HCT116 (cell line): Measurements from ENCODE around the gene RAET1G. TPM values are rescaled to one million over a fixed set of nuclear protein-coding genes. Genes with fewer than 3 reads are reported as not detected.

Source experiments
- ATAC-seq: fragments of 200-7000 bp; cut with Tn5 transposase; 2 replicates; pipeline ENCODE4 v1.9.1; 2020; ENCODE audit warnings: mild to moderate bottlenecking, moderate library complexity
- BruUV-seq: library from RNA; stranded (reverse); fragments of 400-500 nt; replicated peaks from 2 replicates; lab custom pipeline; 2021; lab: Mats Ljungman, UMichigan
- CTCF ChIA-PET: fragments of 300-600 bp; sonication (Branson Sonifier 250); formaldehyde crosslinking; loops from one replicate; lab custom pipeline; 2021; ENCODE audit warnings: antibody characterized with exemption; lab: Charles Lee
- POLR2A ChIA-PET: fragments of 300-600, 350-600 bp; sonication (Branson Sonifier 250); formaldehyde crosslinking; loops from one replicate; lab custom pipeline; 2021; ENCODE audit warnings: antibody characterized with exemption; lab: Charles Lee
- RAD21 ChIA-PET, 2 experiments: fragments of 300-600 bp; sonication (Branson Sonifier 250); formaldehyde crosslinking; loops; one replicate each; lab custom pipeline; 2023; ENCODE audit warnings: low total read pairs in 2 of 2; ENCODE audit not compliant: uncharacterized antibody in 2 of 2, unreplicated experiment in 2 of 2, low non-redundant PET in 1 of 2; lab: Charles Lee
- DNase-seq: peaks from one replicate; pipeline ENCODE4 v3.0.0-alpha.2; 2010; ENCODE audit warnings: low read depth, low spot score
- H2AFZ ChIP-seq: fragments of 200-600 bp; shearing (Covaris generic), sonication (generic); 2 replicates; pipeline ENCODE4 v1.6.1; 2017; ENCODE audit warnings: low read depth, mixed run types, mixed read lengths, antibody characterized with exemption, low read length; ENCODE audit not compliant: poor library complexity, severe bottlenecking
- H3K27ac ChIP-seq: 2 replicates; pipeline ENCODE4 v1.5.1; 2012; ENCODE audit warnings: low read depth, low read length
- H3K27me3 ChIP-seq: fragments of 200-600 bp; sonication (generic); 2 replicates; pipeline ENCODE4 v1.6.1; 2016; ENCODE audit warnings: mixed run types, low read length, mixed read lengths; ENCODE audit not compliant: insufficient read depth
- H3K36me3 ChIP-seq, 2 experiments: fragments of 200-500 bp in 1 of 2; fragments of 200-600 bp in 1 of 2; sonication (Bioruptor generic) in 1 of 2; sonication (generic) in 1 of 2; 2 replicates each; pipeline versions ENCODE4 v1.5.1 to v1.6.1; 2014 to 2016; ENCODE audit warnings: low read length in 2 of 2, inconsistent platforms in 1 of 2, mixed read lengths in 1 of 2, mixed run types in 1 of 2; ENCODE audit not compliant: insufficient read depth in 2 of 2, control insufficient read depth in 1 of 2
- H3K4me1 ChIP-seq, 2 experiments: fragments of 200-600 bp in 1 of 2; sonication (generic) in 1 of 2; 2 replicates each; pipeline versions ENCODE4 v1.5.1 to v1.6.1; 2012 to 2017; ENCODE audit warnings: low read length in 2 of 2, inconsistent platforms in 1 of 2, mild to moderate bottlenecking in 1 of 2, mixed read lengths in 1 of 2, mixed run types in 1 of 2, moderate library complexity in 1 of 2; ENCODE audit not compliant: insufficient read depth in 2 of 2, control insufficient read depth in 1 of 2
- H3K4me2 ChIP-seq: fragments of 200-600 bp; sonication (generic); 2 replicates; pipeline ENCODE4 v1.6.1; 2017; ENCODE audit warnings: mixed run types, low read length, mixed read lengths
- H3K4me3 ChIP-seq, 2 experiments: fragments of 200-600 bp in 1 of 2; sonication (generic) in 1 of 2; replicated peaks in 1 of 2; 2 replicates each; pipeline ENCODE4 v1.5.1; 2011 to 2016; ENCODE audit warnings: low read length in 2 of 2, control low read depth in 1 of 2, low read depth in 1 of 2, mild to moderate bottlenecking in 1 of 2, mixed read lengths in 1 of 2, mixed run types in 1 of 2
- H3K79me2 ChIP-seq: fragments of 200-600 bp; sonication (generic); 2 replicates; pipeline ENCODE4 v1.6.1; 2017; ENCODE audit warnings: mild to moderate bottlenecking, mixed run types, low read length, moderate library complexity, mixed read lengths; ENCODE audit not compliant: insufficient read depth
- H3K9ac ChIP-seq: fragments of 200-600 bp; sonication (generic); 2 replicates; pipeline ENCODE4 v1.6.1; 2016; ENCODE audit warnings: low read length, mixed read lengths
- H3K9me2 ChIP-seq: fragments of 200-600 bp; sonication (generic), shearing (Covaris generic); 2 replicates; pipeline ENCODE4 v1.6.1; 2017; ENCODE audit warnings: mixed run types, mild to moderate bottlenecking, moderate library complexity; ENCODE audit not compliant: insufficient read depth
- H3K9me3 ChIP-seq, 2 experiments: fragments of 200-500 bp in 1 of 2; fragments of 200-600 bp in 1 of 2; sonication (Bioruptor generic) in 1 of 2; sonication (generic) in 1 of 2; 2 replicates each; pipeline ENCODE4 v1.6.1; 2014 to 2017; ENCODE audit warnings: low read length in 2 of 2, mixed read lengths in 2 of 2, inconsistent platforms in 1 of 2, low read depth in 1 of 2, mild to moderate bottlenecking in 1 of 2, mixed run types in 1 of 2, moderate library complexity in 1 of 2; ENCODE audit not compliant: control insufficient read depth in 1 of 2, insufficient read depth in 1 of 2
- H4K20me1 ChIP-seq: fragments of 200-600 bp; sonication (generic), shearing (Covaris generic); 2 replicates; pipeline ENCODE4 v1.6.1; 2017; ENCODE audit warnings: mixed run types, mild to moderate bottlenecking, moderate library complexity; ENCODE audit not compliant: insufficient read depth
- ELF1 ChIP-seq: IDR thresholded peaks from 2 replicates; pipeline ENCODE4 v1.6.1; 2012; ENCODE audit warnings: low read depth, borderline replicate concordance
- EZH2phosphoT487 ChIP-seq: fragments of 200-600 bp; IDR thresholded peaks from 2 replicates; pipeline ENCODE4 v1.6.1; 2018; ENCODE audit warnings: antibody characterized with exemption, borderline replicate concordance
- FOSL1 ChIP-seq: IDR thresholded peaks from 2 replicates; pipeline ENCODE4 v1.6.1; 2012; ENCODE audit warnings: low read depth
- POLR2A ChIP-seq: IDR thresholded peaks from 2 replicates; pipeline ENCODE4 v1.7.0; 2011; ENCODE audit warnings: borderline replicate concordance; ENCODE audit not compliant: insufficient read depth, insufficient read length; ENCODE audit errors: extremely low read depth
- RAD21 ChIP-seq: IDR thresholded peaks from 2 replicates; pipeline ENCODE4 v1.6.1; 2012; ENCODE audit warnings: low read depth, mild to moderate bottlenecking
- SIN3A ChIP-seq: IDR thresholded peaks from 2 replicates; pipeline ENCODE4 v1.6.1; 2012; ENCODE audit warnings: low read depth
- SP1 ChIP-seq: IDR thresholded peaks from 2 replicates; pipeline ENCODE4 v1.6.1; 2012; ENCODE audit warnings: low read depth
- SRF ChIP-seq: IDR thresholded peaks from 2 replicates; pipeline ENCODE4 v1.6.1; 2012; ENCODE audit warnings: low read depth
- ZNF274 ChIP-seq: fragments of 200-500 bp; sonication (Bioruptor generic); IDR thresholded peaks from 2 replicates; pipeline ENCODE4 v1.6.1; 2014; ENCODE audit warnings: mild to moderate bottlenecking, low read depth, low read length, inconsistent platforms
- intact Hi-C: fragments of 100-400 bp; cut with micrococcal nuclease; formaldehyde crosslinking; loops from 2 replicates; pipeline ENCODE4 v1.10.0; 2022
- total RNA-seq: library from RNA; stranded (reverse); gene quantifications from one replicate; pipeline ENCODE4 v1.2.1, GENCODE V29; 2021; ENCODE audit not compliant: unreplicated experiment
- TF ChIP-seq, protein P1 (sequence below): IDR thresholded peaks from 2 replicates; pipeline ENCODE4 v1.6.1; 2011; ENCODE audit warnings: mild to moderate bottlenecking, low read length, moderate library complexity; ENCODE audit not compliant: insufficient replicate concordance; ENCODE audit errors: extremely low read depth

The RAET1G gene
- total RNA-seq, 1 experiment from 2014 or later: 0.37 TPM

DNA sequence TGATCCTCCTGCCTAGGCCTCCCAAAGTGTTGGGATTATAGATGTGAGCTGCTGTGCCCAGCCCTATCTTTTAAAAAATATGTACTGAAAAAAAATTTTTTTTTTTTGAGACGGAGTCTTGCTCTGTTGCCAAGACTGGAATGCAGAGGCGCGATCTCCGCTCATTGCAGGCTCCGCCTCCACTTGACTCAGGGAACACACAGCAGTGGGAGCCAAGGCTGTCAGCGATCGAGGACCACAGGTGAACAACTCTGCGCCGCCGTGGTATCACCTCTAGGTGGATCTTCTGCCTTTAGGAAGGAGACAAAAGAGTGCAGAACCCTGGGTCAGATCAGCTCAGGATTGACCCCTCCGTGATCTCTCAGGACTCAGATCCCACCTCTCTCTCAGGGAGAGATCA, 38.7 kb downstream of the RAET1G start (continued):
- TF ChIP-seq FOSL1 (no peak), EZH2phosphoT487 (no peak), SRF (no peak), RAD21 (0 out of 2 replicates have a peak, but pooled peaks have one; percentile 4), SIN3A (no peak), SP1 (no peak)

- DNase-seq (no peak), ATAC-seq (no peak)
- H3K36me3 ChIP-seq: no peaks in the 10 kb centered on the region
- ChIA-PET RAD21 (no interaction called here), CTCF (no interaction called here)
- H3K4me2 ChIP-seq: no peak overlapping the region
- H3K79me2 ChIP-seq: no peaks in the 10 kb centered on the region
- no peaks in the 10 kb centered on the region for H3K27me3 ChIP-seq
- H2AFZ ChIP-seq: no peak overlapping the region
- intact Hi-C loops: no loop called here
- peaks cover 0 to under 1% of the 10 kb centered on the region in 2 experiments; a peak in 1 of 4 replicates for H3K4me1 ChIP-seq
- no peak overlapping the region for H3K27ac ChIP-seq
- no peak overlapping the region for H3K9ac ChIP-seq
- no TSS peak for BruUV-seq
- no peaks in the 10 kb centered on the region for H3K9me2 ChIP-seq
- H3K9me3 ChIP-seq: no peaks in the 10 kb centered on the region
- H3K4me3 ChIP-seq: no peak overlapping the region
- TF ChIP-seq POLR2A (no peak), SIN3A (no peak), ZNF274 (no peak), RAD21 (no peak), ELF1 (no peak), SP1 (no peak)
- TF ChIP-seq, protein P1, sequence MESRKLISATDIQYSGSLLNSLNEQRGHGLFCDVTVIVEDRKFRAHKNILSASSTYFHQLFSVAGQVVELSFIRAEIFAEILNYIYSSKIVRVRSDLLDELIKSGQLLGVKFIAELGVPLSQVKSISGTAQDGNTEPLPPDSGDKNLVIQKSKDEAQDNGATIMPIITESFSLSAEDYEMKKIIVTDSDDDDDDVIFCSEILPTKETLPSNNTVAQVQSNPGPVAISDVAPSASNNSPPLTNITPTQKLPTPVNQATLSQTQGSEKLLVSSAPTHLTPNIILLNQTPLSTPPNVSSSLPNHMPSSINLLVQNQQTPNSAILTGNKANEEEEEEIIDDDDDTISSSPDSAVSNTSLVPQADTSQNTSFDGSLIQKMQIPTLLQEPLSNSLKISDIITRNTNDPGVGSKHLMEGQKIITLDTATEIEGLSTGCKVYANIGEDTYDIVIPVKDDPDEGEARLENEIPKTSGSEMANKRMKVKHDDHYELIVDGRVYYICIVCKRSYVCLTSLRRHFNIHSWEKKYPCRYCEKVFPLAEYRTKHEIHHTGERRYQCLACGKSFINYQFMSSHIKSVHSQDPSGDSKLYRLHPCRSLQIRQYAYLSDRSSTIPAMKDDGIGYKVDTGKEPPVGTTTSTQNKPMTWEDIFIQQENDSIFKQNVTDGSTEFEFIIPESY: no peak
- TF ChIP-seq, all 23 proteins: peak for 0
- POLR2A ChIA-PET: no interaction called here
- no peaks in the 10 kb centered on the region for H4K20me1 ChIP-seq
Measured at GRCh38 chr6:149881860-149882259, 41.1 kb downstream of the RAET1G start.
